ENCODE results near the gene SLC6A13.

GRCh38 chr12:211142-211465 lies 51.5 kb downstream of the SLC6A13 start:
- TF ChIP-seq CTCF (IDR thresholded peaks at IDR 0.05 in 4 of 5, conservative IDR thresholded peaks at IDR 0.05 in 1 of 5): no peak
- TF ChIP-seq POLR2A (IDR thresholded peaks at IDR 0.05): no peak
